Stomach (tissue), 4 donors: ENCODE measurements around the gene C10orf67.

ENCODE experiments used
- EP300 ChIP-seq: sonication (generic); formaldehyde crosslinking; IDR thresholded peaks from one replicate; pipeline ENCODE4 v1.6.1; 2017; ENCODE audit warnings: antibody characterized with exemption
- TF ChIP-seq, protein P1 (sequence below), 7 experiments: fragments of 450-650 bp in 4 of 7; fragments of 200-600 bp in 3 of 7; sonication (generic) in 3 of 7; IDR thresholded peaks; one replicate each; pipeline ENCODE4 v1.5.1; 2016 to 2019; ENCODE audit warnings: antibody characterized with exemption in 7 of 7, control low read depth in 2 of 7, mild to moderate bottlenecking in 1 of 7

DNA sequence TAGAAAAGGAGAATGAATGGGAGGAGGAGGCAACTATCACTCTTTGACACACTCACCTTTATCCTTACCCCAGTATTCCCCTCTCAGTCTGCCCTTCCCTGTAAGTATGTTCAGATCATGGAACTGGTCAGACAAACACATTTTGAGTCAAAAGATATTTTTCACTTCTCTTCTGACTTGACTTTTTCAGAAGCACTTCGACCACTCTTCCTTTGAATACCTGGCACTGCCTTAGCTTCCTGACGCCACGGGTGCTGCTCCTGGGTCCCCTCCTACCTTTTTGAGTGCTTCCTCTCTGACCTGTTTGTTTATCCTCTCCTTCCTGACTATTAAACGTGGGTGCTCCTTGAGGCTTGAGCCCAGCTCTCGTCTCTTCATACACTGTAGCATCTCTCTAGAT is 19.8 kb upstream of the C10orf67 start:
- TF ChIP-seq, protein P1, sequence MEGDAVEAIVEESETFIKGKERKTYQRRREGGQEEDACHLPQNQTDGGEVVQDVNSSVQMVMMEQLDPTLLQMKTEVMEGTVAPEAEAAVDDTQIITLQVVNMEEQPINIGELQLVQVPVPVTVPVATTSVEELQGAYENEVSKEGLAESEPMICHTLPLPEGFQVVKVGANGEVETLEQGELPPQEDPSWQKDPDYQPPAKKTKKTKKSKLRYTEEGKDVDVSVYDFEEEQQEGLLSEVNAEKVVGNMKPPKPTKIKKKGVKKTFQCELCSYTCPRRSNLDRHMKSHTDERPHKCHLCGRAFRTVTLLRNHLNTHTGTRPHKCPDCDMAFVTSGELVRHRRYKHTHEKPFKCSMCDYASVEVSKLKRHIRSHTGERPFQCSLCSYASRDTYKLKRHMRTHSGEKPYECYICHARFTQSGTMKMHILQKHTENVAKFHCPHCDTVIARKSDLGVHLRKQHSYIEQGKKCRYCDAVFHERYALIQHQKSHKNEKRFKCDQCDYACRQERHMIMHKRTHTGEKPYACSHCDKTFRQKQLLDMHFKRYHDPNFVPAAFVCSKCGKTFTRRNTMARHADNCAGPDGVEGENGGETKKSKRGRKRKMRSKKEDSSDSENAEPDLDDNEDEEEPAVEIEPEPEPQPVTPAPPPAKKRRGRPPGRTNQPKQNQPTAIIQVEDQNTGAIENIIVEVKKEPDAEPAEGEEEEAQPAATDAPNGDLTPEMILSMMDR (IDR thresholded peaks at IDR 0.05), result no peak
- no peak for TF ChIP-seq EP300
